Upper lobe of left lung (tissue), 6 donors: ENCODE data around the gene ITPKC. TPM values are rescaled to one million over a fixed set of nuclear protein-coding genes. Genes with fewer than 3 reads are reported as not detected.

Experiments
- ATAC-seq, 2 donors: fragments of 200-7000 bp; cut with Tn5 transposase; one replicate each; pipeline ENCODE4 v1.9.1; 2022; ENCODE audit warnings: mild to moderate bottlenecking in 2 of 2, moderate library complexity in 2 of 2; ENCODE audit not compliant: low FRiP score in 2 of 2
- DNase-seq, 2 donors: peaks; one replicate each; pipeline ENCODE4 v3.0.0-alpha.2; 2019 to 2020
- H3K27ac ChIP-seq, 4 donors: fragments of 200-600 bp; sonication (generic); one replicate each; pipeline ENCODE4 v1.5.1; 2016 to 2019
- H3K27me3 ChIP-seq, 4 donors: fragments of 200-600 bp; sonication (generic); one replicate each; pipeline ENCODE4 v1.5.1; 2017 to 2019
- H3K36me3 ChIP-seq, 4 donors: fragments of 200-600 bp; sonication (generic); one replicate each; pipeline ENCODE4 v1.5.1; 2016 to 2019
- H3K4me1 ChIP-seq, 4 donors: fragments of 200-600 bp; sonication (generic); one replicate each; pipeline ENCODE4 v1.5.1; 2018 to 2019
- H3K4me3 ChIP-seq, 4 donors: fragments of 200-600 bp; sonication (generic); one replicate each; pipeline ENCODE4 v1.5.1; 2017 to 2019; ENCODE audit warnings: mild to moderate bottlenecking in 2 of 4, moderate library complexity in 1 of 4
- H3K9me3 ChIP-seq, 4 donors: fragments of 200-600 bp; sonication (generic); one replicate each; pipeline ENCODE4 v1.5.1; 2018 to 2019
- CTCF ChIP-seq, 6 experiments: fragments of 450-650 bp in 4 of 6; fragments of 200-600 bp in 2 of 6; sonication (generic) in 2 of 6; IDR thresholded peaks; one replicate each; pipeline ENCODE4 v1.5.1; 2016 to 2019; ENCODE audit warnings: antibody characterized with exemption in 6 of 6
- EP300 ChIP-seq, 4 donors: sonication (generic); formaldehyde crosslinking; IDR thresholded peaks; one replicate each; pipeline ENCODE4 v1.5.1; 2017; ENCODE audit warnings: antibody characterized with exemption in 4 of 4, control low read depth in 2 of 4
- POLR2A ChIP-seq, 4 donors: fragments of 450-650 bp; IDR thresholded peaks; one replicate each; pipeline ENCODE4 v1.5.1; 2016 to 2017; ENCODE audit warnings: antibody characterized with exemption in 4 of 4, mild to moderate bottlenecking in 2 of 4
- POLR2AphosphoS5 ChIP-seq, 2 donors: sonication (generic); formaldehyde crosslinking; IDR thresholded peaks; one replicate each; pipeline ENCODE4 v1.5.1; 2017; ENCODE audit warnings: antibody characterized with exemption in 2 of 2
- WGBS, 2 donors: methylation state at CpG; one replicate each; pipeline ENCODE4 v1.1.5; 2017 to 2018; 5-methylcytosine and 5-hydroxymethylcytosine counted together
- total RNA-seq, 6 donors: library from RNA; depleted of rRNA in 4 of 6; stranded (reverse); fragments of >200 nt in 4 of 6; gene quantifications; one replicate each; pipeline versions ENCODE4 v1.1.0 to v1.2.1, GENCODE V29; 2016 to 2021
- donor health status: DM: no; HTN: no; CAD: no; lungs with moderate emphysema.
- donor health status: DM: no; HTN: yes; CAD: no; lungs with severe emphysema.

The ITPKC gene
- total RNA-seq, 6 donors from 2014 or later: 38.4 to 76.0 (median 55.2) TPM

- H3K36me3 ChIP-seq: peaks cover 23 to 50% (median 30%) of the 10 kb centered on the region in 4 donors
- no peak for DNase-seq
- ATAC-seq: no peak
- peaks cover 47 to 67% (median 52%) of the 10 kb centered on the region in 4 donors for H3K4me1 ChIP-seq
- no peaks in the 10 kb centered on the region for H3K9me3 ChIP-seq
- TF ChIP-seq POLR2AphosphoS5 (IDR thresholded peaks at IDR 0.05) (peak in 1 of 2 donors; percentile 31), CTCF (IDR thresholded peaks at IDR 0.05) (no peak)
- no peaks in the 10 kb centered on the region for H3K27me3 ChIP-seq
- WGBS, 2 donors: 63 to 78% methylated on average over 8 to 9 of the region's 9 CpGs
- peak overlapping the region in 3 of 4 donors; percentile 24 to 76 (median 75) for H3K4me3 ChIP-seq
- H3K27ac ChIP-seq: peak overlapping the region; percentile 98 to 99 (median 98)
Measured at GRCh38 chr19:40721936-40722661, 5.2 kb downstream of the ITPKC start.

GRCh38 chr19:40723661-40724254, 6.8 kb downstream of the ITPKC start:
- ATAC-seq (no peak), DNase-seq (no peak)
- TF ChIP-seq POLR2A (IDR thresholded peaks at IDR 0.05): no peak
- TF ChIP-seq EP300 (IDR thresholded peaks at IDR 0.05): no peak
- no peak for TF ChIP-seq POLR2AphosphoS5 (IDR thresholded peaks at IDR 0.05)
- TF ChIP-seq CTCF (IDR thresholded peaks at IDR 0.05): no peak
- H3K36me3 ChIP-seq: peaks cover 30 to 67% (median 46%) of the 10 kb centered on the region in 4 donors
- H3K4me1 ChIP-seq: peaks cover 47 to 55% (median 51%) of the 10 kb centered on the region in 4 donors
- H3K27ac ChIP-seq: peak overlapping the region in 3 of 4 donors; percentile 24 to 59 (median 35)
- 93 to 94% methylated on average over 5 of the region's 5 CpGs for WGBS, 2 donors
- no peaks in the 10 kb centered on the region for H3K27me3 ChIP-seq
- no peak overlapping the region for H3K4me3 ChIP-seq
- H3K9me3 ChIP-seq: no peaks in the 10 kb centered on the region

- Histone ChIP-seq H3K27me3 (no peaks in the 10 kb centered on the region), H3K4me3 (no peak overlapping the region), H3K36me3 (peaks cover 35 to 72% (median 51%) of the 10 kb centered on the region in 4 donors), H3K4me1 (peaks cover 47 to 54% (median 48%) of the 10 kb centered on the region in 4 donors), H3K27ac (peak overlapping the region in 3 of 4 donors; percentile 24 to 59 (median 35)), H3K9me3 (no peaks in the 10 kb centered on the region)
- WGBS, 2 donors: 86 to 93% methylated on average over 4 of the region's 4 CpGs
- no peak for ATAC-seq
- TF ChIP-seq POLR2A (IDR thresholded peaks at IDR 0.05) (no peak), EP300 (IDR thresholded peaks at IDR 0.05) (no peak), CTCF (IDR thresholded peaks at IDR 0.05) (no peak), POLR2AphosphoS5 (IDR thresholded peaks at IDR 0.05) (no peak)
- no peak for DNase-seq
Measured at GRCh38 chr19:40724315-40724714, 7.4 kb downstream of the ITPKC start.

- H3K27ac ChIP-seq: peak overlapping the region in 2 of 4 donors; percentile 21 to 59
- no peak for ATAC-seq
- no peaks in the 10 kb centered on the region for H3K9me3 ChIP-seq
- H3K4me1 ChIP-seq: peaks cover 42 to 49% (median 43%) of the 10 kb centered on the region in 4 donors
- no peak for TF ChIP-seq POLR2AphosphoS5 (IDR thresholded peaks at IDR 0.05)
- no peak for TF ChIP-seq POLR2A (IDR thresholded peaks at IDR 0.05)
- TF ChIP-seq CTCF (IDR thresholded peaks at IDR 0.05): no peak
- H3K4me3 ChIP-seq: no peak overlapping the region
- H3K27me3 ChIP-seq: no peaks in the 10 kb centered on the region
- WGBS, 2 donors: 89 to 94% methylated on average over 3 of the region's 3 CpGs
- DNase-seq: no peak
- peaks cover 40 to 78% (median 57%) of the 10 kb centered on the region in 4 donors for H3K36me3 ChIP-seq
Measured at GRCh38 chr19:40724855-40725254, 7.9 kb downstream of the ITPKC start.
